ENCODE results near the gene SPANXC. TPM values are rescaled to one million over a fixed set of nuclear protein-coding genes. Genes with fewer than 3 reads are reported as not detected.

The SPANXC gene
- total RNA-seq: not detected in 2 replicates

GRCh38 chrX:141242417-141242816 is at the start of gene SPANXC:
SPANXC (minus strand) TSS chrX:141242517; CDS start chrX:141242457, 60 bp downstream.

Other genes with a start within 250 kb of the SPANXC start
- not detected in 2 replicates for gene SPANXB1, start 239.9 kb downstream of the SPANXC start, total RNA-seq
- gene LDOC1, start 65.4 kb downstream of the SPANXC start, total RNA-seq: 13.3 and 16.7 TPM in 2 replicates